Superior temporal gyrus (tissue), 1 donor: Measurements from ENCODE around the gene AKAP3.

Experiments
- DNase-seq: peaks from one replicate; pipeline ENCODE4 v3.0.0-alpha.2; 2016; ENCODE audit errors: extremely low spot score

The AKAP3 gene

GRCh38 chr12:4648501-4649357, at the start of gene AKAP3, which contains the start of gene NDUFA9:
Gene AKAP3 (minus strand): TSS chr12:4649051. CDS start chr12:4638196, 10,855 bp downstream.
Gene NDUFA9 (plus strand): TSS chr12:4649114. CDS start chr12:4649127, 13 bp downstream.
- DNase-seq = peak; percentile 95

- no peak for DNase-seq
These were observed 41.9 kb upstream of the AKAP3 start for GRCh38 chr12:4690760-4691159.

GRCh38 chr12:4685317-4685716, 36.5 kb upstream of the AKAP3 start:
- DNase-seq = no peak

- no peak for DNase-seq
These were observed 32.9 kb upstream of the AKAP3 start for GRCh38 chr12:4681732-4682131.

- no peak for DNase-seq
These were observed 30.9 kb upstream of the AKAP3 start for GRCh38 chr12:4679711-4680110.

DNA sequence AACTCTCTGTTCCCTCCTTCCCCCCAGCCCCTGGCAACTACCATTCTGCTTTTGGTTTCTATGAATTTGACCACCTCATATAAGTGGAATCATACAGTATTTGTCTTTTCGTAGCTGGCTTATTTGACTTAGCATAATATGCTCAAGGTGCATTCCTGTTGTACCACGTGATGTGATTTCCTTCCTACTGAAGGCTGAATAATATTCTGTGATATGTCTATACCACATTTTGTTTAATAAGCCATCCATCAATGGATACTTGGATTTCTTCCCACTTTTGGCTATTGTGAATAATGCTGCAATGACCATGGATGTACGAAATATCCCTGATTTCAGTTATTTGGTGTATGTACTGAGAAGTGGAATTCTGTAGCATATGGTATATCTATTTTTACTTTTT, 16.4 kb upstream of the AKAP3 start:
- DNase-seq = no peak

DNA sequence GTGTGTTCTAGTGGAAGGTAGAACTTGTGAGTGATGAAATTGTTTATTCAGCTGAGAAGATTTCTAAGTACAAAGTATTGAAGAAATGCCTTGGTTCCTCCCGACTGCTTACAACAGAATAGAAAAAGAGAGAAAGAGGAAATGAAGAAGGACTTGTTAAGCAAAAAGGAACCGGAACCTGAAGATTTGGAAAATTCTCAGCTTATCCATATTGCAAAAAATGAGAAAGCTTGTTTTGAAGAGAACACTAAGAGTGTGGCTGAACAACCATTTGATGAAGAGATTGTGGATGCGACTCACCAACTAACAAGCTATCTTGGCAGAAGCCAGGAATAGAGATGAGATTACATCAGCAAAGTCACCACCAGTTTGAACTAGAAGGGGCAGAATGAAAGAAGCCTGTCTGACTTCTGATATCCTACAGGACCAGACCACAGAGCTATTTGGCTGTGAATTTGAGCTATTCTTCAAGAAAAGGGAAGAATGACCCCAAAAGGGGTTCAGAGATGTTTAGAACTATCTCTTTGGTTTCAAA, 15.2 kb upstream of the AKAP3 start:
- DNase-seq = no peak

DNA sequence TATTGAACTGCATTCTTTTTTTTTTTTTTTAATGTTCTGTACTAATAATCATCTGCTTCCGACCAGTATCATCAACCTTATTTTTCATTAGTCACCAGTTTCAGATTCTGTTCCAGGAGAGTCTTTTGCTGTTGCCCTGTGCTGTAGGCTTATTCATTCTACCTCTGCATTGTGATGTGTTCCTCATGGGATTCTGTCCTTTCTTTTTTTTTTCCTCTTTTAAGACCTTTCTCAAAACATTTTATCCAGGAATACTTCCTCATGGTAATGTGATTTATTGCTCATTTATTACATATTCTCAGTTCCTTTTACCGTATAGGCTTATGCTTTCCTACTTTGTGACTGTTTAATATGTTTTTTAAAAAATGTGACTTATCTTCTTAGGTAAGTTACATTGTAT, 4.8 kb upstream of the AKAP3 start:
- DNase-seq = no peak

- DNase-seq = no peak
These were observed 4.4 kb upstream of the AKAP3 start for GRCh38 chr12:4653257-4653656.

- no peak for DNase-seq
These were observed 459 bp upstream of the AKAP3 start for GRCh38 chr12:4649358-4649661.

DNA sequence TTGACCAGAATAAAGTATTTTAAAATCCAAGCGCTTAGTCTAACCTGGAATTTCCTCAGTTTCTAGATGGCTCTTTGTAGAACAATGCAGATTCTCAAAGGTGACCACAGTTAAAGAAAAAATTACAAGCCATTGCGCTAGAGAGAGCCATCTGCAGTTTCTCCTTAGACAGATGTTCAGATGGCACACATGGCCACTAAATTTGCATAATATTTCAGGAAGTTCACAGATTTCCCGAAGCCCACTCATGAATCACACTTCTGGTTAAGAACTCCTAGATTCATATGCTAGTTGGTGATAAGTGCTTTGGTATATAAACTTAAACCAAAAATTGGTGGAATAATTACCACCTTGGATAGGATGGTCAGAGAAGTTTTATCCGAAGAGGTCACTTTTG, 749 bp downstream of the AKAP3 start:
- DNase-seq = peak; percentile 18

DNA sequence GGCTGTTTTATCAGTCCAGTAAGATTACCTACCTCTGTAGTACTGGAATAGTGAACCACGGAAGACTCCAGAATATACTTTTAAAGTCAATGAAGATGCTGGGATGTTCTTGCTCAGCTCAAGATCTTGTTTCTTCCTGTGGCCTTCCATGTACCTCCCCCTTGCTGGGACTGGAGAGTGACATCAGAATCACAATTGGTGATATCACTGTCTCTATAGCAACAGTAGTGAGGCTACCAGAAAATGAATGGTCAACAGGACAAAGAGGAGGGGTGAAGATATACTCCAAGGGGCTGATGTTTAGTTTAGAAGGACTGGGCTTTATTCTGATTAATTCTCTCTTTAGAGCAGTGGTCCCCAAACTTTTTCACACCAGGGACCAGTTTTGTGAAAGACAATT, 3.8 kb downstream of the AKAP3 start:
- no peak for DNase-seq

GRCh38 chr12:4643747-4644146, 5.1 kb downstream of the AKAP3 start:
- no peak for DNase-seq

GRCh38 chr12:4630262-4630661, 18.6 kb downstream of the AKAP3 start:
- no peak for DNase-seq

DNA sequence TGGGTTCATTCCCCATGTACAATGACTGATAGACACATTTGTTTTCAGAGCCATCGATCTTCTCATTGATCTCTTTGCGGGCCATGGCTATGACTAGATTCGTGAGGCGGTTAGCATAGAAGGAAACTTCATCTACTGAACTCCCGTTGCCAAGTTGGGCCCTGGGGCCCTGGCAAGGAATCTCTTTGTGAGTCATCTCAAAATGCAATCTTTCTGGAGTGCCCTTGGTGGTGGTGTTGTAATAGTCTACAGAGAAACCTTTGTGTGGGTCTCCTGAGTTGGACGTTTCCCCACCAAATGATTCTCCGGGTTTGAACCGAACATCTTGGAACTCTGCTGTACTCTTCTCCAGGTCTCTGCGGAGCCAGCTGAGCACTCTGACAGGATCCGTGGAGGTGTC, 20.4 kb downstream of the AKAP3 start:
- DNase-seq = no peak

DNA sequence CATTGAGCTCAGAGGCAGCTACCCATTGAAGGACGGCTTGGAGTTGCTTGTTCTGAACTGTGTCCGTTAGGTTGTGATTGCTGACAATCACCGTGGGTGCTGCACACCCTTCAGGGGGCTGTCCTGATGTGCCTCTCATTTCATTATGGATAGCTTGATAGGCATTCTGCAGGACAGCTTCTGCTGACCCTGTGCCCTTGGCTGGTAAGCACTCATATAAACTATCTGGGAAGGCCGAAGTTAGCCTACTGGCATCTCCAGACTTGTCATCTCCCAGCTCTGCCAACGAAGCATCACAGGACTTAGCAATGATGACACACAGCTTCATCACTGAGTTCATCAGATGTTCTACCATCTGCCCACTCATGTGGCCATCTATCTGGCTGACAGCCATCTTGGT, 22.3 kb downstream of the AKAP3 start:
- DNase-seq = no peak

DNA sequence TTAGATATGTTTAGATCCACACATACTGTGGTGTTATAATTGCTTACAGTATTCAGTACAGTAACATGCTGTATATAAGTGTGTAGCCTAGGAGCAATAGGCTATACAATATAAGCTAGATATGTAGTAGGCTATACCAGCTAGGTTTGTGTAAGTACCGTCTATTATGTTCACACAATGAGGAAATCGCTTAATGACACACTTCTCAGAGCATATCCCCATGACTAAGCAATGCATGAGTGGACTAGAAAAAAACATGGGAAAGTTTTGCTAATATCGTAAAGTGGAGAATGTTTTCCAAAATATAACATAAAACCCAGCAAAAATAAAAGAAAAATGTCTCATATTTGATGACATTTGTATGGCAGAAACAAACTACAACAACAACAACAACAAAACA, 27.3 kb downstream of the AKAP3 start:
- no peak for DNase-seq

DNA sequence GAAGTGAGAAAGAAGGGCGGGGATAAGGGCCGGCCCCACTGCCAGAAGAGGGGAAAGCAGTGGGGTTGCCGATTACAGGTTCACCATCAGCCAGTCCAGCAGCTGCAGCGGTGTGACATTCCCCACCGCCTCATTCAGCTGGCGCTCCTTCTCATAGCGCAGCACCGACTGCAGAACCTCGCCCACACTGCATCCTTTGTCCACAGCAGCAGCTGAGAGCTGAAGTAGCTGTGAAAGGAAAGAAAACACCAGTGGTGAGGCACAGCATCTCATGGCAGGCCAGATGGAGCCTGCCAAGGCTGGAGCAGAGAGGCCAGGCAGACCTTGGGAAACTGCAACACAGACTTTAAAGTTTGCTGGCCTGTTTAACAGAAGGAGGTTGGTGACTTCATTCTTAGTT, 33.2 kb downstream of the AKAP3 start:
- DNase-seq = peak; percentile 61

DNA sequence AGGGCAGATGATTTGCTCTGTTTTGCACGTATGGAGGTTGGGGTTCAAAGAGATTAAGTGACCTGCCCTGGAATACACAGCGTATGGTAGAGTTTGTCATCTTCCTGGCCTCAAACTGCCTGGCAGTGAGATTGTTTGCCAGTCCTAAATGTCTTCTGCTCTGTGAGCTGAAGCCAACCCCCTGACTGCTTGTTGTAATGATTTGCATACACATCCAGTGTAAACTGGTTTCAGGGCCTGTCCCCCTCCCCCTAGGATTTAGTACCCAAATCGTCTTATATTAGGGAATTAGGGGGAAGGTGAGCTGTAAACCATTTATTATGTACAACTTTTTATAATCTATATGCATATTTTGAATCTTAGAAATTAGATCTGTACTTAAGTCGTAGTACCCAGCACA, 38.4 kb downstream of the AKAP3 start:
- no peak for DNase-seq

DNA sequence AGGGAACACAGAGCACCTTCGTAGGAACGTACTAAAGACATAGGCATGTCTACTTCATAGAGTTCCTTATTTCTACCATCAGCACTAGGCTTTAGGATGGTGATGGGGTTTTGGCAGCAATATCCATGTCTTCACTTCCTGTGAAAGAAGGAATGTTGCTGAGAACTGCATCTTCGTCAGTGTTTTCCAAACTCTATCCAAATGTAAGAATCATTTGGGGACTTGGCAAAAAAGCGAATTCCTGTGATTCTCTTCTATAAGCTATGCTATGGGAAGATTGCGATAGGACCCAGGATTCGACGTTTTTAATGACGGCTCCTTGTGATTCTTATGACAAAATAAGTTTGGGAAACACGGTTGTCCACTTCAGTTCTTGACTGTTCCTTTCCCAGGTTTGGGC, 39.8 kb downstream of the AKAP3 start:
- DNase-seq = no peak

GRCh38 chr12:4607056-4607455, 41.8 kb downstream of the AKAP3 start:
- DNase-seq = no peak

GRCh38 chr12:4604684-4605193, 44.1 kb downstream of the AKAP3 start:
- DNase-seq = peak; percentile 96

DNA sequence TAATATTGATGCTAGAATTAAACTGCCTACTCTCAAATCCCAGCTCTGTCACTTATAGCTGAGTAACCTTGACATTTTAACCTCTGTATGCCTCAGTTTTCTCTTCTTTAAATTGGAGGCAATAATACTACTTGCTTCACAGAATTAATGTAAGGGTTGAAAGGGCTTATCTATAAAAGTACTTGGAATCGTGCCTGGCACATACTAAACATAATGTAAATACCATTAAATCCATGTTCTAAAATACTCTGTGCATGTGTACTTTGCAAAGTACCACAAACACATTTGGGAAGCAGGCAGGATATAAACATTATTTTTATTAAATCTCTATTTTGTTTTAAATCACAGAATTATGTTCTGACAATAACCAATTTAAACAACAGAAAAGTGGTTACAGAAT, 44.9 kb downstream of the AKAP3 start:
- DNase-seq = no peak
